ENCODE data around the gene MCEE.

DNA sequence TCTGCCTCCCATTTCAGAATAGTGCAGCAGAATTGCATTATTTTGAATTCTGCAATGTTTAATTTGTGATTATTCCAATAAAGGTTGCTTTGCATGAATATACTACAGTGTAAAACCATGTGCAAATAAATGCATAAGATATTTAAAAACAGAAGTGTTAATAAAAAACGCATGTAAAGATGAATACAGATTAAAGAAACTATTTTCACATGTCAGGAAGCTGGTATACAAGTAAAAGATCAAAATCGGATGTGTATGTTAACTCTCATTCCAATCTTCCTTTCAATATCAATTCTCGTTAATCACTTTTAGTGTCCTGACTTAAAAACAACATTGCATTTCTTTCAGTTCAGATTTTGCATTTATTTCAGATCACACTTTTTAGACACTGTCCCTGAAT, 3.1 kb downstream of the MCEE start:
- TF ChIP-seq, protein P1, sequence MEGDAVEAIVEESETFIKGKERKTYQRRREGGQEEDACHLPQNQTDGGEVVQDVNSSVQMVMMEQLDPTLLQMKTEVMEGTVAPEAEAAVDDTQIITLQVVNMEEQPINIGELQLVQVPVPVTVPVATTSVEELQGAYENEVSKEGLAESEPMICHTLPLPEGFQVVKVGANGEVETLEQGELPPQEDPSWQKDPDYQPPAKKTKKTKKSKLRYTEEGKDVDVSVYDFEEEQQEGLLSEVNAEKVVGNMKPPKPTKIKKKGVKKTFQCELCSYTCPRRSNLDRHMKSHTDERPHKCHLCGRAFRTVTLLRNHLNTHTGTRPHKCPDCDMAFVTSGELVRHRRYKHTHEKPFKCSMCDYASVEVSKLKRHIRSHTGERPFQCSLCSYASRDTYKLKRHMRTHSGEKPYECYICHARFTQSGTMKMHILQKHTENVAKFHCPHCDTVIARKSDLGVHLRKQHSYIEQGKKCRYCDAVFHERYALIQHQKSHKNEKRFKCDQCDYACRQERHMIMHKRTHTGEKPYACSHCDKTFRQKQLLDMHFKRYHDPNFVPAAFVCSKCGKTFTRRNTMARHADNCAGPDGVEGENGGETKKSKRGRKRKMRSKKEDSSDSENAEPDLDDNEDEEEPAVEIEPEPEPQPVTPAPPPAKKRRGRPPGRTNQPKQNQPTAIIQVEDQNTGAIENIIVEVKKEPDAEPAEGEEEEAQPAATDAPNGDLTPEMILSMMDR (IDR thresholded peaks at IDR 0.05) = no peak
- no peak for TF ChIP-seq POLR2A (IDR thresholded peaks at IDR 0.05)

All from tibial nerve (tissue), 3 donors.